Activated CD8-positive, alpha-beta memory T cell treated with anti-CD3 and anti-CD28 coated beads for 48 hours (primary cell): ENCODE results near the gene ADARB1.
A peak's percentile ranks its signal among the peaks of the same experiment; 100 is the strongest.

Experiments
- DNase-seq, 3 experiments: peaks; one replicate each; pipeline ENCODE4 v3.0.0-alpha.2; 2020; ENCODE audit warnings: low read depth in 2 of 3, low spot score in 2 of 3

The ADARB1 gene

DNA sequence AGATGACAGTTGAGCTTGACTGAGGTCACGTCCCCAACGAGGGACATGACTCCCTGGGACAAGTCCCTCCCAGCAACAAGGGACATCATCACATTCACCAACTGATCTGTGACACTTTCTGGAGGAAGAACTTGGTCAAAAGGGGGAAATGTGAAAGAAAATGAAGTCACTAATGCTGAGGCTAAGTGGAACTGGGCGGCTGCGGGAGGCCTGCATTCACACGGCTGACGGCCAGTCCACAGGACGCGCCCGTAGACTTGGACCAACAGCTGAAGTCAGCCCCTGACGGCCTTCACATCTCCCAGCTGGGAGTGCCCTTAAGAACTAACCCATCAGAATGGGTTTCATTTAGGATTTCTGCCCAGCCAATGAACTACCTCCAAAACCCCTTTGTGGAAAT lies 186.7 kb downstream of the ADARB1 start:
- DNase-seq = no peak

DNA sequence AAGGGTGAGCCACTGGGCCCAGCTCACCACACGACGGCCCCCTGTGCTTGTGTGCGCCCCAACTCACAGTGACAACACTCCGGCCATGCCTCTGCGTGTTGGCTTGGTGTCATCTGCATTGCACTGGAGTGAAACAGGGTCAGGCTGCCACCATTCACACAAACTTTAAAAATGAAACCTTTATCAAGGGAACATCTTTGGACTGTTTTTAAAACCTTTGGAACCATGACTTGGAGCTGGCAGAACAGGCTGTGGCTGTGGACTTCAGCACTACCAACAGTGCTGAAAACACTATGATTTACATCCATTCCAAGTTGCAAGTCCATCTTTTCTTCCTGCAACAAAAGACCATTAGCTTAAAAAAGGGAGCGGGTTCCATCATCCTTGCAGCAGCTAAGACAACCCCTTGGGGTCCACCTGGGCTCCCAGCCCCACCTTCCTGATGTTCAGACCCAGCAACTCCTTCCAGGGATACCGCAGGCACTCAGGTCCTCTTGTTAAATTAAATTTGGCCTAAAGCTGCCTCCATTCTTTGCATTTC lies 187.7 kb downstream of the ADARB1 start:
- no peak for DNase-seq

DNA sequence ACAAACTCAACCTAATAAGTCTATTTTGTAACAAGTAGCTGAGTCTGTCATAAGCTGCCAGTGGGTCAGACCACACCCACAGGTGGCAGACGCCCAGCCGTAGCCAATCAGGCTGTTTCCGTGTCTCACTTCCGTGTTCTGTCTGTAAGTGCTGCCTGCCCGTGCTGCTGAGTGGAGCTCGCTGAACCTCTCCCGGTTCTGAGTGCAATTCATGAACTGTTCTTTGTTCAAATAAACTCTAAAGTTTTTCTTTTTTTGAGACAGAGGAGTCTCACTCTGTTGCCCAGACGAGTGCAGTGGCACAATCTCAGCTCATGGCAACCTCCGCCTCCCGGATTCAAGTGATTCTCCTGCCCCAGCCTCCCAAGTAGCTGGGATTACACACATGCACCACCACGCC lies 188.2 kb downstream of the ADARB1 start:
- no peak for DNase-seq

DNA sequence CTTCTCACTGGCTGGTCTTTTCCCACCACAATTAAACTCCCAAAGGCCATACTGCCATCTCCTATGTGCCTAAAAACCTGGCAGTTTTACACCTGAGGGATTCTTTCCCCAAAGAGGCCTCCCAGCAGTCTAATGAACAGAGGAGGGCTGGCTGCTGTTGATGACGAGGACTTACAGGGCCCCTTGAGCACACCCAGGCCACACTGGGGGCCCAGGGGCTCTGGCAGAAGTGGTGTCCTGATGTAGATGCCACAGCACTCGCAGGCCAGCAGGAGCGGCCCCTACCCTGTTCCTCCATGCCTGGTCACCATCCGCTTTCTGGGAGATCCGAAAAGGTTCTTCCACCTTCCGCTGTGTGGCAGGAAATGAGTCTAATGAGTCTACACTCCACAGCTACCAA lies 189.2 kb downstream of the ADARB1 start:
- DNase-seq = no peak

DNA sequence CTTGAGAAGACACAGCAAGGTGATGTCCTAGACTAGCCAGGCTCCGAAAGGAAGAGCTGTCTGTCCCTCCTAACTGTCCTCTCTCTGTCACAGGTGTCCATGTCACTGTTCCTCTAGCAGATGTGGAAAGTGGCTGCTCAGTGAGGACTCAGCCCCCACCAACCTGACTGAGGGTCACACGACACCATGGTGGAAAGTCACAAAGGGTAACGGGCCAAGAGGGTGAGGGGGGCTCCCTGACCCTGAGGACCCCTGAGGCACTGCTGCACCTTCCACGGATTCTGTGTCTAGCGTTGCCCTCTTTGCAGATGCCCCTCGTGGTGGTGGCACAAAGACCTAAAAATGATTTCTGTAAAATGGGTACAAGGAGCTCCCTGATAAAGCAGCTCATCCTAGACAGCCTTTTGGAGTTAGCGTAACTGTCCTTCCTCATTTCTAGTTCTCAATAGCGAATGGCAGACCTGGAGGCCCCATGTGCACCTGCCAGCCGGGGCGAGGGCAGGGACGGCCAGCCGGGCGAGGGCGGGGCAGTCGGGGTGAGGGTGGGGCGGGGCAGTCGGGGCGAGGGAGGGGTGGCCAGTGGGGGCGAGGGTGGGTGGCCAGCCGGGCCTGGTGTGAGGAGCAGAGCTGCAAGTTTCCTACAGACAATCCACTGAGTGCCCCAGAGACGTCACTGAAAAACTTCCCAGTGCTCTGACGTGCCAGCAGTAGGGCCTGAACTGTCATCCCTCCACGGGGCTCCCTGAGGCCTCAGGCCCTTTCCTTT lies 189.9 kb downstream of the ADARB1 start:
- no peak for DNase-seq

- no peak for DNase-seq
Observed at GRCh38 chr21:45264912-45265515, 190.6 kb downstream of the ADARB1 start.

GRCh38 chr21:45265721-45266517 lies 191.5 kb downstream of the ADARB1 start:
- DNase-seq = no peak

DNA sequence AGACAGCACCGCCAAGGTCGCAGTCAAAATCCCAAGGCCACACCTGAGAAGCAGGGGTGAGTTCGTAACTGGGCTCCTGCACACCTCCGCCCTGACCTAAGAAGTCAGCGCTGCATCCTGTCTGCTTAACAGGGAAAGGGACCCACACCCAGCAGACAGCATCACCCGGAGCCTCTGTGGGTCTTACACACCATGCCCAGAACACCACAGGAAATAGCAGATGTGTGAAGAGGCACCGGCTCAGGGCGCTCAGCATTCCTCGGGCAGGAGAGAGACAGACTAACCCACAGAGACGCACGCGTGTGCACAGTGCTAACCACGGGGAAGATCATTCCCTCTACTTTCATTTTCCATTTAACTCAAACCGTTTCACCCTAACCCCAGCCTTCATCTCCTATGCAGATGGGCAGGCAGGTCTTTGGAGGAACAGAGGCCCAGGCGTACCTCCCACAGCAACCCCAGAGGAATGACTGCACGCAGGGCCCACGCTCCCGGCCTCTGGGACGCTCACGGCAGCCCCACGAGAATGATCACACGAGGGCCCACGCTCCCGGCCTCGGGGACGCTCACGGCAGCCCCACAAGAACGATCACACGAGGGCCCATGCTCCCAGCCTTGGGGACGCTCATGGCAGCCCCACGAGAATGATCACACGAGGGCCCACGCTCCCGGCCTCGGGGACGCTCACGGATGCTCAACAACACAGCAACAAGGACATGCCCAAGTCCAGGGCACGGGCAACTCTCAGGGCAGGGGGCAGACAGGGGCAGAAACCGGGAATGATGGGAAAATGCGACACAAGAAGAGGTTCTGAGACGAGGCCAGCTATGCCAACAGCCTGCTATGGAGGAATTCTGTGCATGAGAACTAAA lies 192.4 kb downstream of the ADARB1 start:
- peak in 1 of 3 experiments; percentile 39 for DNase-seq

GRCh38 chr21:45267390-45267760 lies 193.0 kb downstream of the ADARB1 start:
- no peak for DNase-seq

DNA sequence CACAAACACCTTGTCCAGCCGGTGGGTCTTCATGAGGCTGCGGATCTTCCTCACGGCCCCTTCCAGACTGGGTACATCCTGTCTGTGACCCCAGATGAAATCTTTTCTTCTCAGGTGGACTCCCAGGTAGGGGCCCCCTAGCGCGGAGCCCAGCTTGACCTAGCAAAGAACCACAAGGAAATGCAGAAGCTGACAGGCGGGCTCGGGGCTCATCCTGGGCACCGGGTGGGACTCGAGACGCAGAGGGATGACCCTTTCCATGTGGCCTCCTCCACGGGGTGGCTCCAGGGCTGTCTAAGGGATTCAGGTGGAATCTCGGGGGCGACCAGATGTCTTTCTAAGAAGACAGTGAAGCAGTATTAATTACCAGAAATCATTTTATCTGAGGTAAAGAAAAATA lies 195.5 kb downstream of the ADARB1 start:
- DNase-seq = no peak

GRCh38 chr21:45270306-45270821 lies 196.0 kb downstream of the ADARB1 start:
- no peak for DNase-seq
